Activated CD8-positive, alpha-beta T cell treated with anti-CD3 and anti-CD28 coated beads for 36 hours (primary cell): ENCODE results near the gene CHDH. TPM values are rescaled to one million over a fixed set of nuclear protein-coding genes. Genes with fewer than 3 reads are reported as not detected.

Experiments
- ATAC-seq: fragments of 200-7000 bp; cut with Tn5 transposase; one replicate; pipeline ENCODE4 v1.10.0; 2021; ENCODE audit warnings: mild to moderate bottlenecking, moderate library complexity
- CTCF ChIA-PET: fragments of 350-600 bp; sonication (Branson Sonifier 250); formaldehyde crosslinking; loops from one replicate; lab custom pipeline; 2021; ENCODE audit warnings: antibody characterized with exemption; lab: Charles Lee
- POLR2A ChIA-PET: fragments of 350-600 bp; sonication (Branson Sonifier 250); formaldehyde crosslinking; loops from one replicate; lab custom pipeline; 2021; ENCODE audit warnings: antibody characterized with exemption; lab: Charles Lee
- DNase-seq: peaks from one replicate; pipeline ENCODE4 v3.0.0-alpha.2; 2020
- H3K27ac Mint-ChIP-seq: one replicate; pipeline ENCODE4 v1.8.0; 2021; ENCODE audit warnings: mild to moderate bottlenecking, mixed read lengths
- H3K27me3 Mint-ChIP-seq: one replicate; pipeline ENCODE4 v1.8.0; 2021; ENCODE audit warnings: mixed read lengths
- H3K36me3 Mint-ChIP-seq: one replicate; pipeline ENCODE4 v1.8.0; 2021; ENCODE audit warnings: low read depth, mixed read lengths
- H3K4me1 Mint-ChIP-seq: one replicate; pipeline ENCODE4 v1.8.0; 2021; ENCODE audit warnings: low read depth, mixed read lengths
- H3K4me3 Mint-ChIP-seq: one replicate; pipeline ENCODE4 v1.8.0; 2021; ENCODE audit warnings: mild to moderate bottlenecking, moderate library complexity, mixed read lengths
- H3K9me3 Mint-ChIP-seq: one replicate; pipeline ENCODE4 v1.8.0; 2021; ENCODE audit warnings: mixed read lengths
- CTCF ChIP-seq: fragments of 200-600 bp; IDR thresholded peaks from one replicate; pipeline ENCODE4 v1.8.0; 2022; ENCODE audit warnings: antibody characterized with exemption, mild to moderate bottlenecking
- intact Hi-C: fragments of 100-400 bp; cut with micrococcal nuclease; formaldehyde crosslinking; loops from one replicate; pipeline ENCODE4 v1.10.0; 2022
- total RNA-seq, 2 experiments: library from RNA; stranded (reverse); gene quantifications; one replicate each; pipeline ENCODE4 v1.2.3, GENCODE V29; 2021

Gene CHDH
- total RNA-seq, 2 experiments from 2014 or later: 0.02 to 0.22 TPM

GRCh38 chr3:53803124-53803815 lies 42.9 kb downstream of the CHDH start:
- CTCF ChIA-PET: no interaction called here
- no peaks in the 10 kb centered on the region for H3K9me3 Mint-ChIP-seq
- H3K4me1 Mint-ChIP-seq: no peaks in the 10 kb centered on the region
- POLR2A ChIA-PET: no interaction called here
- peaks cover 4% of the 10 kb centered on the region for H3K27me3 Mint-ChIP-seq
- no peak for TF ChIP-seq CTCF
- H3K36me3 Mint-ChIP-seq: no peaks in the 10 kb centered on the region
- ATAC-seq (no peak), DNase-seq (no peak)
- no peak overlapping the region for H3K27ac Mint-ChIP-seq
- H3K4me3 Mint-ChIP-seq: no peak overlapping the region
- intact Hi-C loops: no loop called here

GRCh38 chr3:53802256-53802880 lies 43.9 kb downstream of the CHDH start:
- Mint-ChIP-seq H3K27ac (no peak overlapping the region), H3K36me3 (no peaks in the 10 kb centered on the region), H3K9me3 (no peaks in the 10 kb centered on the region), H3K4me1 (no peaks in the 10 kb centered on the region), H3K27me3 (peaks cover 2% of the 10 kb centered on the region), H3K4me3 (no peak overlapping the region)
- no peak for TF ChIP-seq CTCF
- no peak for DNase-seq
- POLR2A ChIA-PET: no interaction called here
- intact Hi-C loops: no loop called here
- no peak for ATAC-seq
- CTCF ChIA-PET: no interaction called here

- Mint-ChIP-seq H3K27ac (no peak overlapping the region), H3K4me3 (no peak overlapping the region)
- POLR2A ChIA-PET: no interaction called here
These were observed 44.9 kb downstream of the CHDH start for GRCh38 chr3:53801319-53801718.

GRCh38 chr3:53800041-53800906 lies 45.9 kb downstream of the CHDH start:
- TF ChIP-seq CTCF: no peak
- no peak overlapping the region for H3K4me3 Mint-ChIP-seq
- no peaks in the 10 kb centered on the region for H3K4me1 Mint-ChIP-seq
- ATAC-seq (no peak), DNase-seq (no peak)
- intact Hi-C loops: no loop called here
- no peak overlapping the region for H3K27ac Mint-ChIP-seq
- CTCF ChIA-PET: no interaction called here
- POLR2A ChIA-PET: no interaction called here
- no peaks in the 10 kb centered on the region for H3K9me3 Mint-ChIP-seq
- peaks cover 3% of the 10 kb centered on the region for H3K27me3 Mint-ChIP-seq
- H3K36me3 Mint-ChIP-seq: no peaks in the 10 kb centered on the region

More at GRCh38 chr3:53801319-53801718, 44.9 kb downstream of the CHDH start:
- no peaks in the 10 kb centered on the region for H3K9me3 Mint-ChIP-seq
- DNase-seq (no peak), ATAC-seq (no peak)
- CTCF ChIA-PET: no interaction called here
- no peaks in the 10 kb centered on the region for H3K36me3 Mint-ChIP-seq
- H3K27me3 Mint-ChIP-seq: peaks cover 2% of the 10 kb centered on the region
- intact Hi-C loops: no loop called here
- TF ChIP-seq CTCF: no peak
- H3K4me1 Mint-ChIP-seq: no peaks in the 10 kb centered on the region
